Measurements from ENCODE around the gene RAP1B.
"Not testable (repeated sequence)": the region's sequence is repeated elsewhere in the genome, so short reads cannot be mapped to it uniquely, and the experiment has no call there.

RAP1B gene

GRCh38 chr12:68637439-68637838 lies 26.7 kb downstream of the RAP1B start:
- not testable (repeated sequence) for DNase-seq

GRCh38 chr12:68638171-68638570 lies 27.5 kb downstream of the RAP1B start:
- no peak for DNase-seq

- no peak for DNase-seq
Observed at GRCh38 chr12:68638721-68639395, 28.2 kb downstream of the RAP1B start.

- no peak for DNase-seq
Observed at GRCh38 chr12:68639396-68639767, 28.7 kb downstream of the RAP1B start.

- DNase-seq, result no peak
Observed at GRCh38 chr12:68641138-68641537, 30.4 kb downstream of the RAP1B start.

GRCh38 chr12:68646484-68646883 lies 35.8 kb downstream of the RAP1B start:
- no peak for DNase-seq

GRCh38 chr12:68647507-68647906 lies 36.8 kb downstream of the RAP1B start:
- no peak for DNase-seq

GRCh38 chr12:68648179-68648578 lies 37.5 kb downstream of the RAP1B start:
- no peak for DNase-seq

- no peak for DNase-seq
Observed at GRCh38 chr12:68665016-68665569, 54.4 kb downstream of the RAP1B start.

- peak in 1 of 2 experiments; percentile 23 for DNase-seq
Observed at GRCh38 chr12:68667291-68667690, 56.6 kb downstream of the RAP1B start.

- DNase-seq, result no peak
Observed at GRCh38 chr12:68667896-68668295, 57.2 kb downstream of the RAP1B start.

GRCh38 chr12:68671179-68671578 lies 60.5 kb downstream of the RAP1B start:
- DNase-seq, result no peak

GRCh38 chr12:68673788-68674187 lies 63.1 kb downstream of the RAP1B start:
- no peak for DNase-seq

- DNase-seq, result no peak
Observed at GRCh38 chr12:68674376-68674775, 63.7 kb downstream of the RAP1B start.

GRCh38 chr12:68675101-68675842 lies 64.6 kb downstream of the RAP1B start:
- no peak for DNase-seq

GRCh38 chr12:68676854-68677253 lies 66.2 kb downstream of the RAP1B start:
- not testable (repeated sequence) for DNase-seq

- peak in 1 of 2 experiments; percentile 59 for DNase-seq
Observed at GRCh38 chr12:68686262-68686594, 75.5 kb downstream of the RAP1B start.

- DNase-seq, result peak; percentile 98
Observed at GRCh38 chr12:68686595-68687521, 76.2 kb downstream of the RAP1B start, which contains the start of gene NUP107. Gene NUP107 (plus strand): TSS chr12:68686978. CDS start chr12:68687066, 88 bp downstream.

GRCh38 chr12:68695454-68695853 lies 84.8 kb downstream of the RAP1B start:
- no peak for DNase-seq

- DNase-seq, result no peak
Observed at GRCh38 chr12:68699486-68699885, 88.8 kb downstream of the RAP1B start.
